DOHH2 (cell line): ENCODE data around the gene ADCK1.

ENCODE experiments used
- CTCF ChIP-seq: fragments of 200-600 bp; sonication (generic); IDR thresholded peaks from one replicate; pipeline ENCODE4 v1.5.1; 2014; ENCODE audit warnings: antibody characterized with exemption, mild to moderate bottlenecking, low read depth, low read length; ENCODE audit not compliant: poor library complexity, severe bottlenecking
- EZH2phosphoT487 ChIP-seq: fragments of 200-600 bp; sonication (generic); IDR thresholded peaks from 2 replicates; pipeline ENCODE4 v1.6.1; 2017; ENCODE audit warnings: borderline replicate concordance, mild to moderate bottlenecking, antibody characterized with exemption, low read length, moderate library complexity, mixed read lengths

DNA sequence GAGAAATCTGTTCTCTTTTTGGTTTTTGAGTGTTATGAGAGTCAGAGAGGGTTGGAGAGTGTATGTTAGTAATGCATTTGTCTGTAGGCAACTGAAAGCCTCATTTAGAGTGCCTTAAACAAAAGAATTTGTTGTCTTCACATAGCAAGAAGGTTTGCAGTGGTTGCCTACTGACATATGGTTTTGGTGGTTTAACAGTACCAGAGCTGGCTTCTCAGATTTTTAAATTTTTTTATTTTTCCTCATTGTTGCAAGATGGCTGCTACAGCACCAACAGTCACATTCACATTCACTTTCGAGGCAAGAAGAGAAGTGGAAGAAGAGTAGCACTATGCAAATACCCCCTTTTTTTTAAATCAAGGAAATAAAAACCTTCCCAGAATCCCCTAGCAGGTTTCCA lies 106.5 kb downstream of the ADCK1 start:
- TF ChIP-seq CTCF (no peak), EZH2phosphoT487 (no peak)
